Fibroblast of lung (primary cell): ENCODE measurements around the gene PLA2G4F. TPM values are rescaled to one million over a fixed set of nuclear protein-coding genes. Genes with fewer than 3 reads are reported as not detected.

Experiments
- DNase-seq, 2 donors: peaks; one replicate each; pipeline versions ENCODE4 v3.0.0 to v3.0.0-alpha.2; 2010; ENCODE audit warnings: low read depth in 2 of 2
- H2AFZ ChIP-seq: 2 replicates; pipeline ENCODE4 v1.5.1; 2012; ENCODE audit warnings: low read length, control low read depth, inconsistent platforms
- H3K27ac ChIP-seq: 2 replicates; pipeline ENCODE4 v1.5.1; 2011; ENCODE audit warnings: low read length, control low read depth; ENCODE audit not compliant: insufficient read depth
- H3K27me3 ChIP-seq: 2 replicates; pipeline ENCODE4 v1.5.1; 2011; ENCODE audit warnings: mild to moderate bottlenecking, low read length; ENCODE audit not compliant: control insufficient read depth, insufficient read depth
- H3K36me3 ChIP-seq: 2 replicates; pipeline ENCODE4 v1.5.1; 2011; ENCODE audit warnings: low read length; ENCODE audit not compliant: control insufficient read depth, insufficient read depth
- H3K4me1 ChIP-seq: 2 replicates; pipeline ENCODE4 v1.5.1; 2011; ENCODE audit warnings: low read length; ENCODE audit not compliant: control insufficient read depth, insufficient read depth; ENCODE audit errors: extremely low read depth
- H3K4me2 ChIP-seq: 2 replicates; pipeline ENCODE4 v1.5.1; 2011; ENCODE audit warnings: low read length, control low read depth; ENCODE audit not compliant: insufficient read depth; ENCODE audit errors: extremely low read depth
- H3K4me3 ChIP-seq, 4 experiments: fragments of 200-600 bp in 1 of 4; sonication (generic) in 1 of 4; replicated peaks in 1 of 4; 2 replicates each; pipeline ENCODE4 v1.5.1; 2011 to 2016; ENCODE audit warnings: low read length in 4 of 4, low read depth in 3 of 4, mild to moderate bottlenecking in 3 of 4, control low read depth in 2 of 4, inconsistent platforms in 1 of 4, mixed read lengths in 1 of 4; ENCODE audit not compliant: insufficient read depth in 1 of 4; ENCODE audit errors: control extremely low read depth in 1 of 4
- H3K79me2 ChIP-seq: 2 replicates; pipeline ENCODE4 v1.5.1; 2012; ENCODE audit warnings: mild to moderate bottlenecking, low read length, inconsistent platforms; ENCODE audit not compliant: control insufficient read depth, insufficient read depth
- H3K9ac ChIP-seq: 2 replicates; pipeline ENCODE4 v1.5.1; 2011; ENCODE audit warnings: mild to moderate bottlenecking, low read length, control low read depth; ENCODE audit not compliant: insufficient read depth
- H3K9me3 ChIP-seq: 2 replicates; pipeline ENCODE4 v1.5.1; 2012; ENCODE audit warnings: low read depth, low read length; ENCODE audit not compliant: control insufficient read depth, insufficient read depth
- H4K20me1 ChIP-seq: 2 replicates; pipeline ENCODE4 v1.5.1; 2011; ENCODE audit warnings: low read length; ENCODE audit not compliant: control insufficient read depth, insufficient read depth; ENCODE audit errors: extremely low read depth
- EZH2 ChIP-seq: IDR thresholded peaks from 2 replicates; pipeline ENCODE4 v1.5.1; 2012; ENCODE audit warnings: low read length, control low read depth, mild to moderate bottlenecking; ENCODE audit errors: missing control alignments
- polyA plus RNA-seq, 2 donors: library from polyadenylated mRNA; depleted of rRNA in 1 of 2; stranded (reverse) in 1 of 2; unstranded in 1 of 2; fragments of >200 nt; gene quantifications; 2 replicates each; pipeline ENCODE4 v1.2.1, GENCODE V29; 2011 to 2012; ENCODE audit warnings: missing spikeins in 1 of 2
- total RNA-seq: library from RNA; depleted of rRNA; stranded (reverse); fragments of >200 nt; gene quantifications from 2 replicates; pipeline ENCODE4 v1.2.1, GENCODE V29; 2014
- TF ChIP-seq, protein P1 (sequence below), 2 donors: IDR thresholded peaks in 1 of 2; conservative IDR thresholded peaks in 1 of 2; 1 replicate in 1 of 2; 2 replicates in 1 of 2; pipeline ENCODE4 v1.5.1; 2011 to 2012; ENCODE audit warnings: low read length in 2 of 2, control low read depth in 1 of 2, inconsistent platforms in 1 of 2, low read depth in 1 of 2, mild to moderate bottlenecking in 1 of 2

The PLA2G4F gene
- total and polyA plus RNA-seq, 2 donors (not counting 1 experiment from before 2014, with no cell fraction given) = not detected

DNA sequence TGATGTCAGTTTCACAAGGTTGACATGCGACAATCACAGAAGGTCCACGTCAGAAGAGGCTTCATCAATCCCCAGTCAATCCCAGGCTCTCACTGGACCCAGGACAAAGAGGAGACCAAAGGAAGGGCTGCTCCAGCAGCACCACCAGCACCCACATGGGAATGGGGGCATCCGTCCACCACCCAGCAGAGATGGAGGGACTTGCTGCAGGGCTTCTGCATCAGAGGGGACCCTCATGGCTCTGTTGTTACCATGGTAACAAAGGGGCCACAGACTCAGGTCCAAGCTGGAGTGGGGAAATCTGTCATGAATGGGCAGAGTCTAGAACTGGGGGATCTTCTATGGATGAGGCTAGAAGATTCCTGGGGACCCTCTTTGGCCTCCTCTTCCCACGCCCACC, 13.1 kb downstream of the PLA2G4F start:
- TF ChIP-seq EZH2 = no peak
- TF ChIP-seq, protein P1, sequence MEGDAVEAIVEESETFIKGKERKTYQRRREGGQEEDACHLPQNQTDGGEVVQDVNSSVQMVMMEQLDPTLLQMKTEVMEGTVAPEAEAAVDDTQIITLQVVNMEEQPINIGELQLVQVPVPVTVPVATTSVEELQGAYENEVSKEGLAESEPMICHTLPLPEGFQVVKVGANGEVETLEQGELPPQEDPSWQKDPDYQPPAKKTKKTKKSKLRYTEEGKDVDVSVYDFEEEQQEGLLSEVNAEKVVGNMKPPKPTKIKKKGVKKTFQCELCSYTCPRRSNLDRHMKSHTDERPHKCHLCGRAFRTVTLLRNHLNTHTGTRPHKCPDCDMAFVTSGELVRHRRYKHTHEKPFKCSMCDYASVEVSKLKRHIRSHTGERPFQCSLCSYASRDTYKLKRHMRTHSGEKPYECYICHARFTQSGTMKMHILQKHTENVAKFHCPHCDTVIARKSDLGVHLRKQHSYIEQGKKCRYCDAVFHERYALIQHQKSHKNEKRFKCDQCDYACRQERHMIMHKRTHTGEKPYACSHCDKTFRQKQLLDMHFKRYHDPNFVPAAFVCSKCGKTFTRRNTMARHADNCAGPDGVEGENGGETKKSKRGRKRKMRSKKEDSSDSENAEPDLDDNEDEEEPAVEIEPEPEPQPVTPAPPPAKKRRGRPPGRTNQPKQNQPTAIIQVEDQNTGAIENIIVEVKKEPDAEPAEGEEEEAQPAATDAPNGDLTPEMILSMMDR (conservative IDR thresholded peaks at IDR 0.05 in 1 of 2, IDR thresholded peaks at IDR 0.05 in 1 of 2; ENCODE audit: low read depth in 1 of 2, low read length in 2 of 2) = no peak
- no peaks in the 10 kb centered on the region for H3K79me2 ChIP-seq
- H3K9me3 ChIP-seq = no peaks in the 10 kb centered on the region
- no peaks in the 10 kb centered on the region for H4K20me1 ChIP-seq
- H2AFZ ChIP-seq = no peak overlapping the region
- H3K27me3 ChIP-seq = peaks cover 15% of the 10 kb centered on the region
- no peak for DNase-seq
- H3K4me2 ChIP-seq = no peak overlapping the region
- no peaks in the 10 kb centered on the region for H3K4me1 ChIP-seq
- H3K36me3 ChIP-seq = no peaks in the 10 kb centered on the region
- no peak overlapping the region for H3K4me3 ChIP-seq
- H3K9ac ChIP-seq = no peak overlapping the region
- no peak overlapping the region for H3K27ac ChIP-seq

DNA sequence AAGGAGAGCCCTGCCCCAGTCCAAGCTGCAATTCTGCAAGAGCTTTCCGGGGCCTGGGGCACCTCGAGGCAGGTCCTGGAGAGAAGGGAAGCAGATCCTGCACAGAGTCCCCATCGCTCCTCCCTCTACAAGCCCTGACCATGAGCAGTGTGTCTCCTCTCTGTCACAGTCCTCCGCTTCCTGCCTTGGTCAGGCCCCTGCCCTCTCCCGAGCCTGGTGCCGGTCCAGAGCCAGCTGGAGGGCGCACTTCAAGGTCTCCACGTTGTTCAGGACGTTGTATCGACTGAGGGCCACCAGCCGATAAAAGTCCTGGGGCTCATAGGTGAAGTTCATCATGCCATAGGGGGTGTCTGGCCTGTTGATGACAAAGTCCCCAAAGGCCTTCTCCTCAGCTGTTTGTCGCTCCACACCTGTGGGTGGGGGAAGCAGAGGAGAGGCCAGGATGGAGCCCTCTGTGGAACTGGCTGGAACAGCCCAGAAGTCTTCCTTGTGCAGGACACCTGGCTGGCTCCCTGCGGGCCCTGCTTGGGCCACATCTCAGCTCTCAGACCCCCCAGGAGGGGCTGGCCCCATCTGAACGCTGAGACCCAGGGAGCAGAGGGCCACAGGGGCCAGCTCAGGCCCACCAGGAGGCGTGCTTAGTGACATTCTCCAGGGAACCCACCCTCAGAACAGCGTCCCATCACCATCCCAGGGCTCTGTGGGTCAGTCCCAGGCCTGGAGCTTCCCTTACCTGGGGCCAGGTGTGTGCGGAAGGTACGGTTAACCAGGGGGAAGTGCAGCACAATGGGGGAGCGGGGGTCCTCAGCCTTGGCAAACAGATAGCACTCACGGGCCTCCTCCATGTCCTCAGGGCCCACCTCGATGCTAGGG, 14.4 kb downstream of the PLA2G4F start:
- Histone ChIP-seq H2AFZ (no peak overlapping the region), H3K4me3 (no peak overlapping the region), H3K9me3 (no peaks in the 10 kb centered on the region), H3K79me2 (no peaks in the 10 kb centered on the region), H3K9ac (no peak overlapping the region), H3K4me1 (no peaks in the 10 kb centered on the region), H3K27ac (no peak overlapping the region), H3K27me3 (peaks cover 18% of the 10 kb centered on the region), H3K4me2 (no peak overlapping the region), H3K36me3 (no peaks in the 10 kb centered on the region), H4K20me1 (no peaks in the 10 kb centered on the region)
- DNase-seq = no peak
- no peak for TF ChIP-seq EZH2
- TF ChIP-seq, protein P1 (conservative IDR thresholded peaks at IDR 0.05 in 1 of 2, IDR thresholded peaks at IDR 0.05 in 1 of 2; ENCODE audit: low read depth in 1 of 2, low read length in 2 of 2) = no peak

DNA sequence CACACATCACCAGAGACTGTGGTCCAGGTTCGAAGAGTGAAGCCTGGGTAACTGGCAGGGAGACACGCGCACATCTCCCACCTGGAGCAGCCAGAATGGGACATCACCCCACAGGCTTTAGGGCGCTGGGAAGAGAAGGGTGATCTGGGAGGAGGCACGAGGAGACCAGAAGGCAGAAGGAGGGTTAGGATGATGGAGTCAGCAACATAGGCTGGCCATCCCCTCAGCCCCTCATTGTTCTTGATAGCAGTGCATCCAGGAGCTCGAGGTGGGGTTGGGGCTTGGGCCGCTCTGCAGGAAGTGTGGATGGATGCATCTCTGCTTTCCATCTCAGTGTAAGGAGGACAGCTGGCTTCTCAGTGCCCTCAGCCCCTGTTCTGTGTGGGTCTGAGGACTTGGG, 15.2 kb downstream of the PLA2G4F start:
- no peak overlapping the region for H3K27ac ChIP-seq
- no peak overlapping the region for H3K9ac ChIP-seq
- H3K4me3 ChIP-seq = no peak overlapping the region
- no peaks in the 10 kb centered on the region for H3K4me1 ChIP-seq
- H3K27me3 ChIP-seq = peaks cover 18% of the 10 kb centered on the region
- no peaks in the 10 kb centered on the region for H3K9me3 ChIP-seq
- H4K20me1 ChIP-seq = no peaks in the 10 kb centered on the region
- H3K79me2 ChIP-seq = no peaks in the 10 kb centered on the region
- no peak overlapping the region for H2AFZ ChIP-seq
- H3K36me3 ChIP-seq = no peaks in the 10 kb centered on the region
- DNase-seq = no peak
- TF ChIP-seq, protein P1 (conservative IDR thresholded peaks at IDR 0.05 in 1 of 2, IDR thresholded peaks at IDR 0.05 in 1 of 2; ENCODE audit: low read depth in 1 of 2, low read length in 2 of 2) = no peak
- no peak for TF ChIP-seq EZH2
- no peak overlapping the region for H3K4me2 ChIP-seq
